Astrocyte of the cerebellum (primary cell): ENCODE results near the gene PDE4B.

Experiments used
- DNase-seq: peaks from one replicate; pipeline ENCODE4 v3.0.0-alpha.2; 2011; ENCODE audit warnings: low read depth
- H3K4me3 ChIP-seq: 2 replicates; pipeline ENCODE4 v1.5.1; 2011; ENCODE audit warnings: mild to moderate bottlenecking, low read depth, low read length, moderate library complexity
- in situ Hi-C: cut with HindIII; loops from 2 replicates; pipeline ENCODE4 v1.10.0; 2017; ENCODE audit warnings: low sequenced_read_pairs
- TF ChIP-seq, protein P1 (sequence below): IDR thresholded peaks from 2 replicates; pipeline ENCODE4 v1.5.1; 2012; ENCODE audit warnings: low read length, low read depth, moderate library complexity, mild to moderate bottlenecking; ENCODE audit errors: missing control alignments

Gene PDE4B

DNA sequence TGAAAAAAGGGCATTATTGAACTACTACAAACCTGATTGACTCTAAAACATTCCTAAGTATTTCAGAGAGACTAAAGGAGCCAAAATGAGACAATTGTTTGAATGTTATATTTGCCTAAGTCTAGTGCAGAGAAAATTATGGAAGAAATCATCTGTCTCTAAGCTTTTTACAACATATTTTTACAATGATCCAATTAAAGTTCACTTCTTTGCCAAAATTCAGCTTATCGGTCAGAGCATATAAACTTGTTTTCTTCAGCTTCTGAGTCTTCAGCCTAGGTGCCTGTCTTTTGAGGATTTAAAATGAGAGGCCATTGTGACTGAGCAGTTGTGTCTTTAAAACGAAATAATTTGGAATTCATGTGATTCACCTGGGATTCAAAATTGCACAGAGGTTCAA, 560.1 kb downstream of the PDE4B start:
- DNase-seq: no peak
- TF ChIP-seq, protein P1, sequence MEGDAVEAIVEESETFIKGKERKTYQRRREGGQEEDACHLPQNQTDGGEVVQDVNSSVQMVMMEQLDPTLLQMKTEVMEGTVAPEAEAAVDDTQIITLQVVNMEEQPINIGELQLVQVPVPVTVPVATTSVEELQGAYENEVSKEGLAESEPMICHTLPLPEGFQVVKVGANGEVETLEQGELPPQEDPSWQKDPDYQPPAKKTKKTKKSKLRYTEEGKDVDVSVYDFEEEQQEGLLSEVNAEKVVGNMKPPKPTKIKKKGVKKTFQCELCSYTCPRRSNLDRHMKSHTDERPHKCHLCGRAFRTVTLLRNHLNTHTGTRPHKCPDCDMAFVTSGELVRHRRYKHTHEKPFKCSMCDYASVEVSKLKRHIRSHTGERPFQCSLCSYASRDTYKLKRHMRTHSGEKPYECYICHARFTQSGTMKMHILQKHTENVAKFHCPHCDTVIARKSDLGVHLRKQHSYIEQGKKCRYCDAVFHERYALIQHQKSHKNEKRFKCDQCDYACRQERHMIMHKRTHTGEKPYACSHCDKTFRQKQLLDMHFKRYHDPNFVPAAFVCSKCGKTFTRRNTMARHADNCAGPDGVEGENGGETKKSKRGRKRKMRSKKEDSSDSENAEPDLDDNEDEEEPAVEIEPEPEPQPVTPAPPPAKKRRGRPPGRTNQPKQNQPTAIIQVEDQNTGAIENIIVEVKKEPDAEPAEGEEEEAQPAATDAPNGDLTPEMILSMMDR: no peak
- H3K4me3 ChIP-seq: no peak overlapping the region
- in situ Hi-C loops: no loop called here

DNA sequence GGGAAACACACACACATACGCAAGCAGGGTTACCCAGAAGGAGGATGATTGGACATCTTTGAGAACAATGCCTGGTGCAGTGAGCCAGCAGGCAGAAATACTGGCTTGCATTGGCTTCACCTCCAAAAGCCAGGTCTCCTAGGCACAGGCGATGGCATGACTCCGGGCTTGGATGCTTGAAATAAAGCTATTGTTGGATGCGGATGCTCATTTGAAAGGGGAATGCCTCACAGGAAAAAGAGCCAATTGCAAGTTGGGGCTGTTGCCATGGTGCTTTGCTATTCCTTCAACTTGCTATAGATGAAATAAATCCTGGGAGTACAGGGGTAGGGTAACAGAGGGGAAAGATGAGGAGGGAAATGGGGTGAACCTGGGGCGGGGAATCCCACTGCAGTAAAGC, 560.6 kb downstream of the PDE4B start:
- no peak overlapping the region for H3K4me3 ChIP-seq
- DNase-seq: no peak
- in situ Hi-C loops: no loop called here
- TF ChIP-seq, protein P1: no peak

DNA sequence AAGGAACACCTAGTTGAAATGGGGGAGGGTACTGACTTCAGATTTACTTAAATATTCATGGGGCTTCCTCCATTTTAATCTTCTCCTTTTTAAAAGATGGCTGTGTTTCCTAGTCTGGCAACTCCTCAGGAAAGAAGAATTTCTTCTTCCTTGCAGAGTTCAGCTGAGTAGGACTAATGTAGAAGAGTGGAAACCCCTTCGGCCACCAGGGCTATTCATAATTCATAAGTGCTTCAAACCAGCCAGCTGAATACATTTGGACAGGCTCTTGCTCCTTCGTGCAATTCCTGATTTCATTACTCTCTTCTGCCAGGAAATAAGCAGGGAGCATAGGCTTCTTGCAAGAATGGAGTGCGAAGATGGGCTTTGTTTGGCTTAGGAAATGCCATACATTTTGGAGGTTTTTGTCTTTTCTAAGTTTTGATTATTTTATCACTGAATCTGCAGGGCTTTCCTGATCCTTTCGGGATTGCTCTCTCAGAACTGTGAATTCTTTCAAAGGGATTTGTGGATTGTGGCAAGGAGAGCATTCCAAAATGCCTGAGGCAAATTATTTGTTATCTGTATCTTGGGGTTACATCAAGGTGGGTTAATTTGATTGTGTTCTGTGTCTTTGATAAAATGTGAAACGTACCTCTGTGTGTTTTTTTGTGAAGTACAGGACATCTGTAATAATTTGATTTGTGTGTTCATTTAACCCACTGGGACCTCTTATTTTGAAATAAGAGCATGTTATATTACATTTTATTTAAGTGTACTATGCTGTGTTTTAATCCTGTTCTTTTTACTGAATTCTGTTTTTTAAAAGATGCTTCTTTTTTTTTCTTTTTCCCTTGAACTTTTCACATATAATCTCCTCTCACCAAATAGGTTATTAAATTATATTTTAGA, 561.9 kb downstream of the PDE4B start:
- TF ChIP-seq, protein P1: no peak
- H3K4me3 ChIP-seq: peak overlapping the region; percentile 28
- in situ Hi-C loops: no loop called here
- peak; percentile 44 for DNase-seq

DNA sequence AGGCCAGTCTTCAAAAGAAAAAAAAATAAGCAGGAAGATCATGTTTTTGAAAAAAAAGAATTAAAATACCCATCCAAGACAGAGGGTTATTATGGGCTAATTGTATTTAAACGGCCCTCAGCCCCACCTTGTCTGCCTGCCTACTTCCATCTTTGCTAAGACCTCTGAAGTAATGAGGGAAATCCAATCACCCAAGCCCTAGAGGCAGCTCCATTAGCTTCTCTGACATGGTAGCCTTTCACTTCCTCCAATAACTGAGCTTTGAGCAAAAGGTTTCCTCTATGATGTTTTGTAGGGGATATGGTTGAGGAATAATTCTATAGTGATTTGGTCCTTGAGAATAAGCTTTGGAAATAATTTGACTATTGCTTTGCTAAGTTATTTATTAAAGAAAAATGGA, 563.1 kb downstream of the PDE4B start:
- TF ChIP-seq, protein P1: no peak
- in situ Hi-C loops: no loop called here

DNA sequence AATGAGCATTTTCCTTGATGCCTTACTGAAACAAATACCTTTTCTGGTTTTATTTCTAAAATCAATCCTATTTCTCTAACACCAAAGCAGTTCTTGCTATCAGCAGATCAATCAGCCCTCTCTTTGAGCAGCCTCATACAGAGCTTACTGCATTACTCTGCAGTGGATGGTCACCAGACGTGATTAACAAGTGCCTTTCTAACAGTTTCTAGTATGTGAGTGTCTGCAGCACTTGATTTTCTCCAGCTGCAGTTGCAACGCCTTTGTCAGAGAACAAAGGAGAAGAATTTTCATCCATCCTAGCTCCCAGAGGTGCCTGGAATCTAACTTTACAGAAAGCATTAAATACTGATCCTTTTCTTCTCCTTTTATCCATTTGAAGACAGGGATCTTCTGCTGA, 563.9 kb downstream of the PDE4B start:
- TF ChIP-seq, protein P1: no peak
- H3K4me3 ChIP-seq: no peak overlapping the region
- in situ Hi-C loops: no loop called here
- DNase-seq: no peak

More for the DNA sequence above, 563.1 kb downstream of the PDE4B start:
- no peak for DNase-seq
- no peak overlapping the region for H3K4me3 ChIP-seq

DNA sequence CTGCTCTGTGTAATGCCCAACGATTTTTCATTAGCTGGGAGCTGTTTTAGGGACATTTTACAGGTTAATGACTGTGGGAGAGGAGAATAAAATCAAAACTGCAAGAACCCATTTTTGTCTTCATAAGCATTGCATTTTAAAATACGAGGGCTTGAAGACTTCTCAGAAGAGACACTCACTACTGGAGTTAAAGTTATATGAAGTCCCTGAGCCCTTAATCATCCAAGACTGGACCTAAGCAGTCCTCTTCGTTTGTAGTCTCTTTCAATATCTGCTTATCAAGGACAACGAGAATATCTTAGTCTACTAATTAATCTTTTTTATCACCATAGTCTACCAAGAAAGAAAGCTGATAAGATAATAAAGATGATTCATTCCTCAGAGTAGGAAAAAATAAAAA, 564.3 kb downstream of the PDE4B start:
- DNase-seq: no peak
- in situ Hi-C loops: no loop called here
- TF ChIP-seq, protein P1: no peak
- H3K4me3 ChIP-seq: no peak overlapping the region
